HEK293 (cell line): Measurements from ENCODE around the gene VPS51.
A peak's percentile ranks its signal among the peaks of the same experiment; 100 is the strongest.

Experiments used
- CTCF ChIA-PET: fragments of 350-600 bp; formaldehyde crosslinking; extraction: SDS; loops from one replicate; lab custom pipeline; 2021; ENCODE audit warnings: antibody characterized with exemption; lab: Yijun Ruan, JAX
- POLR2A ChIA-PET: fragments of 300-600 bp; formaldehyde crosslinking; extraction: SDS; loops from one replicate; lab custom pipeline; 2020; ENCODE audit warnings: antibody characterized with exemption, inconsistent platforms; lab: Yijun Ruan, JAX
- H3K27ac ChIP-seq: fragments of 200-500 bp; sonication (Bioruptor generic); 2 replicates; pipeline ENCODE4 v1.5.1; 2014; ENCODE audit warnings: low read depth, low read length, control low read depth, inconsistent platforms; ENCODE audit errors: extremely low read depth
- H3K36me3 ChIP-seq, 2 experiments: fragments of 200-500 bp in 1 of 2; sonication (Bioruptor generic) in 1 of 2; 1 replicate in 1 of 2; 2 replicates in 1 of 2; pipeline ENCODE4 v1.5.1; 2014 to 2017; ENCODE audit warnings: inconsistent platforms in 2 of 2, low read length in 2 of 2; ENCODE audit not compliant: control insufficient read depth in 2 of 2, insufficient read depth in 1 of 2
- H3K4me1 ChIP-seq: fragments of 200-500 bp; sonication (Bioruptor generic); 2 replicates; pipeline ENCODE4 v1.5.1; 2014; ENCODE audit warnings: mild to moderate bottlenecking, low read length, inconsistent platforms; ENCODE audit not compliant: control insufficient read depth, insufficient read depth
- H3K4me3 ChIP-seq: 2 replicates; pipeline ENCODE4 v1.5.1; 2011; ENCODE audit warnings: low read depth, mild to moderate bottlenecking, control low read depth, low read length, moderate library complexity
- H3K9me3 ChIP-seq: fragments of 200-500 bp; sonication (Bioruptor generic); 2 replicates; pipeline ENCODE4 v1.5.1; 2014; ENCODE audit warnings: low read depth, low read length, inconsistent platforms; ENCODE audit not compliant: control insufficient read depth, insufficient read depth
- BCL11B ChIP-seq: fragments of 450-650 bp; formaldehyde crosslinking; IDR thresholded peaks from 2 replicates; pipeline ENCODE4 v1.5.1; 2016; ENCODE audit warnings: low read depth, missing biosample characterization, missing genetic modification characterization
- IKZF3 ChIP-seq: fragments of 450-650 bp; IDR thresholded peaks from 2 replicates; pipeline ENCODE4 v1.5.0; 2018; ENCODE audit warnings: missing biosample characterization, mild to moderate bottlenecking, missing genetic modification characterization, moderate library complexity
- KLF8 ChIP-seq: fragments of 450-650 bp; formaldehyde crosslinking; IDR thresholded peaks from 2 replicates; pipeline ENCODE4 v1.5.1; 2016; ENCODE audit warnings: missing biosample characterization, missing genetic modification characterization
- SCRT1 ChIP-seq: fragments of 450-650 bp; formaldehyde crosslinking; IDR thresholded peaks from 2 replicates; pipeline ENCODE4 v1.5.1; 2016; ENCODE audit warnings: missing biosample characterization, missing genetic modification characterization, borderline replicate concordance
- SCRT2 ChIP-seq: fragments of 450-650 bp; formaldehyde crosslinking; IDR thresholded peaks from 2 replicates; pipeline ENCODE4 v1.5.1; 2016; ENCODE audit warnings: missing biosample characterization, missing genetic modification characterization
- YY1 ChIP-seq: fragments of 450-650 bp; formaldehyde crosslinking; IDR thresholded peaks from 2 replicates; pipeline ENCODE4 v1.5.1; 2018; ENCODE audit warnings: missing biosample characterization, missing genetic modification characterization
- ZNF521 ChIP-seq: fragments of 450-650 bp; formaldehyde crosslinking; IDR thresholded peaks from 2 replicates; pipeline ENCODE4 v1.5.1; 2017; ENCODE audit warnings: missing biosample characterization, mild to moderate bottlenecking, missing genetic modification characterization
- ZNF571 ChIP-seq: fragments of 450-650 bp; formaldehyde crosslinking; IDR thresholded peaks from 2 replicates; pipeline ENCODE4 v1.5.0; 2017; ENCODE audit warnings: missing biosample characterization, missing genetic modification characterization
- ZNF610 ChIP-seq: fragments of 450-650 bp; formaldehyde crosslinking; IDR thresholded peaks from 2 replicates; pipeline ENCODE4 v1.5.1; 2016; ENCODE audit warnings: missing biosample characterization, missing genetic modification characterization, borderline replicate concordance
- ZNF623 ChIP-seq: fragments of 450-650 bp; formaldehyde crosslinking; IDR thresholded peaks from 2 replicates; pipeline ENCODE4 v1.5.1; 2016; ENCODE audit warnings: missing biosample characterization, missing genetic modification characterization
- ZSCAN30 ChIP-seq: fragments of 450-650 bp; IDR thresholded peaks from 2 replicates; pipeline ENCODE4 v1.5.1; 2018; ENCODE audit warnings: missing biosample characterization, mild to moderate bottlenecking, missing genetic modification characterization, moderate library complexity
- TF ChIP-seq, protein P1 (sequence below): fragments of 450-650 bp; formaldehyde crosslinking; IDR thresholded peaks from 2 replicates; pipeline ENCODE4 v1.5.1; 2016; ENCODE audit warnings: missing biosample characterization, missing genetic modification characterization
- TF ChIP-seq, protein P2 (sequence below): fragments of 450-650 bp; formaldehyde crosslinking; IDR thresholded peaks from 2 replicates; pipeline ENCODE4 v1.5.1; 2016; ENCODE audit warnings: missing biosample characterization, missing genetic modification characterization
- TF ChIP-seq, protein P3 (sequence below): fragments of 450-650 bp; formaldehyde crosslinking; IDR thresholded peaks from 2 replicates; pipeline ENCODE4 v1.5.1; 2017; ENCODE audit warnings: missing biosample characterization, missing genetic modification characterization
- TF ChIP-seq, protein P4 (sequence below): fragments of 450-650 bp; formaldehyde crosslinking; IDR thresholded peaks from 2 replicates; pipeline ENCODE4 v1.5.1; 2016; ENCODE audit warnings: missing biosample characterization, missing genetic modification characterization
- TF ChIP-seq, protein P5 (sequence below): fragments of 450-650 bp; formaldehyde crosslinking; IDR thresholded peaks from 2 replicates; pipeline ENCODE4 v1.5.1; 2016; ENCODE audit warnings: missing biosample characterization, missing genetic modification characterization
- TF ChIP-seq, protein P6 (sequence below): fragments of 450-650 bp; formaldehyde crosslinking; IDR thresholded peaks from 2 replicates; pipeline ENCODE4 v1.5.1; 2016; ENCODE audit warnings: missing biosample characterization, missing genetic modification characterization
- TF ChIP-seq, protein P7 (sequence below): fragments of 450-650 bp; formaldehyde crosslinking; IDR thresholded peaks from 2 replicates; pipeline ENCODE4 v1.5.1; 2016; ENCODE audit warnings: missing biosample characterization, missing genetic modification characterization, borderline replicate concordance

The VPS51 gene

DNA sequence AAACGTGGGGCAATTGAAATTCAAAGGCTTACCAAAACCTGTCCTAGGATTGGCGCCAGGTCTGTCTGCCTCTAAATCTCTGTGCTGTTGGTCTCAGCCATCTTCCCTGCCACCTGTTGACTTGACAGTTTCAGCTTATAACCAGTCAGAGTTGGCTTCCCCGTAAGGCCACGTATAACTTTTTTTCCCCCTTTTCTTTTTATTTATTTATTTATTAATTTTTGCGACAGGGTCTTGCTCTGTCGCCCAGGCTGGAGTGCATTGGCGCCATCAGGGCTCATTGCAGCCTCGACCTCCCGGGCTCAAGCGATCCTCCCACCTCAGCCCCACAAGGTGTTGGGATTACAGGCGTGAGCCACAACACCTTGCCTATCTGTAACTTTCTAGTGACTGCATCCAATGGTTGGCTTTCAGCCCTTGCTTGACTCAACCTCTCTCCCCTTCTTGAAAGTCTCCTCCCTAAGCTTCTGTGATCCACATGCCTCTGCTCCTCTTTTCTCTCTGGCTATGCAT is 39.7 kb downstream of the VPS51 start:
- H3K4me1 ChIP-seq = no peaks in the 10 kb centered on the region; the same call in 1 of the 2 replicates
- H3K9me3 ChIP-seq = no peaks in the 10 kb centered on the region
- peaks cover 0 to 25% of the 10 kb centered on the region in 2 experiments; a peak in 1 of 3 replicates for H3K36me3 ChIP-seq
- no peak overlapping the region for H3K4me3 ChIP-seq
- CTCF ChIA-PET = interaction anchor here (0.5 to 2.3 kb wide), 10 partner anchors 8 to 1163 kb away, joined by 3 to 7 read pairs (median 3); partner anchors contain the start of genes ARL2 and CAPN1
- peak overlapping the region; percentile 83 for H3K27ac ChIP-seq
- POLR2A ChIA-PET = interaction anchor here (0.5 to 4.5 kb wide), 18 partner anchors 9 to 363 kb away, joined by 3 to 57 read pairs (median 6); partner anchors contain the start of genes ARL2, CAPN1, FAU and MALAT1
- TF ChIP-seq ZNF521 (tag by site-specific recombination) (no peak), ZSCAN30 (no peak), ZNF571 (tag by site-specific recombination) (no peak), SCRT1 (tag by site-specific recombination) (peak; percentile 89), BCL11B (tag by site-specific recombination) (no peak), SCRT2 (tag by site-specific recombination) (peak; percentile 95)

DNA sequence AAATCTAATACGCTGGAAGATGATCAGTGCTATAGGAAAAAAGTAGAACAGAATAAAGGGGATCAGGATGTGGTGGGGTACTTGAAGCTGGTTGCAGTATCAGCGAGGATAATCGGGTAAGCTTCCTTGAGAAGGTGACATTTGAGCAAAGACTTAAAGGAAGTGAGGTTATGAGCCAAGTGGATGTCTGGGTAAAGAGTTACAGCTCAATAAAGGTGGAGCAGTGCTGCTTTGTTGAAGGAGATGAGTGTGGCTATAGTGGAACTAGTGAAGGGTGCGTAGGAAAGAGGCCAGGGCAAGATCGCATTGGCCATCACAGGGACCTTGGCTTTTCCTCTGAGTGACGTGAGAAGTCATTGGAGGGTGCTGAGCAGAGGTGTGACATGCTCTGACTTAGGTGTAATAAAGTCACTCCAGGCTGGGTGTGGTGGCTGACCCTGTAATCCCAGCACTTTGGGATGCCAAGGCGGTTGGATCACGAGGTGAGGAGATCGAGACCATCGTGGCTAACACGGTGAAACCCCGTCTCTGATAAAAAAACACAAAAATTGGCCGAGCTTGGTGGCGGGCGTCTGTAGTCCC is 40.6 kb downstream of the VPS51 start:
- no peak overlapping the region for H3K4me3 ChIP-seq
- POLR2A ChIA-PET = interaction anchor here (0.6 to 4.5 kb wide), 4 partner anchors 12 to 24 kb away, joined by 3 to 57 read pairs (median 9); partner anchors contain the start of genes FAU, MRPL49 and ZNHIT2
- peaks cover 0 to 15% of the 10 kb centered on the region in 2 experiments; a peak in 1 of 3 replicates for H3K36me3 ChIP-seq
- no peaks in the 10 kb centered on the region for H3K9me3 ChIP-seq
- CTCF ChIA-PET = interaction anchor here (0.5 to 1.5 kb wide), 6 partner anchors 13 to 117 kb away, joined by 3 to 7 read pairs (median 3); no protein-coding TSS in a partner anchor
- H3K4me1 ChIP-seq = no peaks in the 10 kb centered on the region; the same call in 1 of the 2 replicates
- H3K27ac ChIP-seq = no peak overlapping the region
- TF ChIP-seq IKZF3 (no peak), YY1 (tag by site-specific recombination) (no peak), ZNF623 (tag by site-specific recombination) (no peak), ZNF610 (tag by site-specific recombination) (no peak), KLF8 (tag by site-specific recombination) (no peak)
- TF ChIP-seq, protein P1, sequence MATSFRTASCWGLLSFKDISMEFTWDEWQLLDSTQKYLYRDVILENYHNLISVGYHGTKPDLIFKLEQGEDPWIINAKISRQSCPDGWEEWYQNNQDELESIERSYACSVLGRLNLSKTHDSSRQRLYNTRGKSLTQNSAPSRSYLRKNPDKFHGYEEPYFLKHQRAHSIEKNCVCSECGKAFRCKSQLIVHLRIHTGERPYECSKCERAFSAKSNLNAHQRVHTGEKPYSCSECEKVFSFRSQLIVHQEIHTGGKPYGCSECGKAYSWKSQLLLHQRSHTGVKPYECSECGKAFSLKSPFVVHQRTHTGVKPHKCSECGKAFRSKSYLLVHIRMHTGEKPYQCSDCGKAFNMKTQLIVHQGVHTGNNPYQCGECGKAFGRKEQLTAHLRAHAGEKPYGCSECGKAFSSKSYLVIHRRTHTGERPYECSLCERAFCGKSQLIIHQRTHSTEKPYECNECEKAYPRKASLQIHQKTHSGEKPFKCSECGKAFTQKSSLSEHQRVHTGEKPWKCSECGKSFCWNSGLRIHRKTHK (tag by site-specific recombination) = no peak
- TF ChIP-seq, protein P2, sequence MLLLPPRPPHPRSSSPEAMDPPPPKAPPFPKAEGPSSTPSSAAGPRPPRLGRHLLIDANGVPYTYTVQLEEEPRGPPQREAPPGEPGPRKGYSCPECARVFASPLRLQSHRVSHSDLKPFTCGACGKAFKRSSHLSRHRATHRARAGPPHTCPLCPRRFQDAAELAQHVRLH = no peak
- TF ChIP-seq, protein P3, sequence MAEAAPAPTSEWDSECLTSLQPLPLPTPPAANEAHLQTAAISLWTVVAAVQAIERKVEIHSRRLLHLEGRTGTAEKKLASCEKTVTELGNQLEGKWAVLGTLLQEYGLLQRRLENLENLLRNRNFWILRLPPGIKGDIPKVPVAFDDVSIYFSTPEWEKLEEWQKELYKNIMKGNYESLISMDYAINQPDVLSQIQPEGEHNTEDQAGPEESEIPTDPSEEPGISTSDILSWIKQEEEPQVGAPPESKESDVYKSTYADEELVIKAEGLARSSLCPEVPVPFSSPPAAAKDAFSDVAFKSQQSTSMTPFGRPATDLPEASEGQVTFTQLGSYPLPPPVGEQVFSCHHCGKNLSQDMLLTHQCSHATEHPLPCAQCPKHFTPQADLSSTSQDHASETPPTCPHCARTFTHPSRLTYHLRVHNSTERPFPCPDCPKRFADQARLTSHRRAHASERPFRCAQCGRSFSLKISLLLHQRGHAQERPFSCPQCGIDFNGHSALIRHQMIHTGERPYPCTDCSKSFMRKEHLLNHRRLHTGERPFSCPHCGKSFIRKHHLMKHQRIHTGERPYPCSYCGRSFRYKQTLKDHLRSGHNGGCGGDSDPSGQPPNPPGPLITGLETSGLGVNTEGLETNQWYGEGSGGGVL (tag by site-specific recombination) = no peak
- TF ChIP-seq, protein P4, sequence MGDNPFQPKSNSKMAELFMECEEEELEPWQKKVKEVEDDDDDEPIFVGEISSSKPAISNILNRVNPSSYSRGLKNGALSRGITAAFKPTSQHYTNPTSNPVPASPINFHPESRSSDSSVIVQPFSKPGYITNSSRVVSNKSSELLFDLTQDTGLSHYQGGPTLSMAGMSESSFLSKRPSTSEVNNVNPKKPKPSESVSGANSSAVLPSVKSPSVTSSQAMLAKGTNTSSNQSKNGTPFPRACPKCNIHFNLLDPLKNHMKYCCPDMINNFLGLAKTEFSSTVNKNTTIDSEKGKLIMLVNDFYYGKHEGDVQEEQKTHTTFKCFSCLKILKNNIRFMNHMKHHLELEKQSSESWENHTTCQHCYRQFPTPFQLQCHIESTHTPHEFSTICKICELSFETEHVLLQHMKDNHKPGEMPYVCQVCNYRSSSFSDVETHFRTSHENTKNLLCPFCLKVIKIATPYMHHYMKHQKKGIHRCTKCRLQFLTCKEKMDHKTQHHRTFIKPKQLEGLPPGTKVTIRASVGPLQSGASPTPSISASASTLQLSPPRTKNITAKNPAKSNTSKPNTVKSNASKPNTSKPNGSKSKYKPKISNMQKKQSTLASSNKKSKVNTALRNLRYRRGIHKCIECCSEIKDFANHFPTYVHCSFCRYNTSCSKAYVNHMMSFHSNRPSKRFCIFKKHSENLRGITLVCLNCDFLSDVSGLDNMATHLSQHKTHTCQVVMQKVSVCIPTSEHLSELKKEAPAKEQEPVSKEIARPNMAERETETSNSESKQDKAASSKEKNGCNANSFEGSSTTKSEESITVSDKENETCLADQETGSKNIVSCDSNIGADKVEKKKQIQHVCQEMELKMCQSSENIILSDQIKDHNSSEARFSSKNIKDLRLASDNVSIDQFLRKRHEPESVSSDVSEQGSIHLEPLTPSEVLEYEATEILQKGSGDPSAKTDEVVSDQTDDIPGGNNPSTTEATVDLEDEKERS = no peak
- TF ChIP-seq, protein P5, sequence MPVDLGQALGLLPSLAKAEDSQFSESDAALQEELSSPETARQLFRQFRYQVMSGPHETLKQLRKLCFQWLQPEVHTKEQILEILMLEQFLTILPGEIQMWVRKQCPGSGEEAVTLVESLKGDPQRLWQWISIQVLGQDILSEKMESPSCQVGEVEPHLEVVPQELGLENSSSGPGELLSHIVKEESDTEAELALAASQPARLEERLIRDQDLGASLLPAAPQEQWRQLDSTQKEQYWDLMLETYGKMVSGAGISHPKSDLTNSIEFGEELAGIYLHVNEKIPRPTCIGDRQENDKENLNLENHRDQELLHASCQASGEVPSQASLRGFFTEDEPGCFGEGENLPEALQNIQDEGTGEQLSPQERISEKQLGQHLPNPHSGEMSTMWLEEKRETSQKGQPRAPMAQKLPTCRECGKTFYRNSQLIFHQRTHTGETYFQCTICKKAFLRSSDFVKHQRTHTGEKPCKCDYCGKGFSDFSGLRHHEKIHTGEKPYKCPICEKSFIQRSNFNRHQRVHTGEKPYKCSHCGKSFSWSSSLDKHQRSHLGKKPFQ (tag by site-specific recombination) = no peak
- TF ChIP-seq, protein P6, sequence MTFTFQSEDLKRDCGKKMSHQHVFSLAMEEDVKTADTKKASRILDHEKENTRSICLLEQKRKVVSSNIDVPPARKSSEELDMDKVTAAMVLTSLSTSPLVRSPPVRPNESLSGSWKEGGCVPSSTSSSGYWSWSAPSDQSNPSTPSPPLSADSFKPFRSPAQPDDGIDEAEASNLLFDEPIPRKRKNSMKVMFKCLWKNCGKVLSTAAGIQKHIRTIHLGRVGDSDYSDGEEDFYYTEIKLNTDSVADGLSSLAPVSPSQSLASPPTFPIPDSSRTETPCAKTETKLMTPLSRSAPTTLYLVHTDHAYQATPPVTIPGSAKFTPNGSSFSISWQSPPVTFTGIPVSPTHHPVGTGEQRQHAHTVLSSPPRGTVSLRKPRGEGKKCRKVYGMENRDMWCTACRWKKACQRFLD (tag by site-specific recombination) = no peak
- TF ChIP-seq, protein P7, sequence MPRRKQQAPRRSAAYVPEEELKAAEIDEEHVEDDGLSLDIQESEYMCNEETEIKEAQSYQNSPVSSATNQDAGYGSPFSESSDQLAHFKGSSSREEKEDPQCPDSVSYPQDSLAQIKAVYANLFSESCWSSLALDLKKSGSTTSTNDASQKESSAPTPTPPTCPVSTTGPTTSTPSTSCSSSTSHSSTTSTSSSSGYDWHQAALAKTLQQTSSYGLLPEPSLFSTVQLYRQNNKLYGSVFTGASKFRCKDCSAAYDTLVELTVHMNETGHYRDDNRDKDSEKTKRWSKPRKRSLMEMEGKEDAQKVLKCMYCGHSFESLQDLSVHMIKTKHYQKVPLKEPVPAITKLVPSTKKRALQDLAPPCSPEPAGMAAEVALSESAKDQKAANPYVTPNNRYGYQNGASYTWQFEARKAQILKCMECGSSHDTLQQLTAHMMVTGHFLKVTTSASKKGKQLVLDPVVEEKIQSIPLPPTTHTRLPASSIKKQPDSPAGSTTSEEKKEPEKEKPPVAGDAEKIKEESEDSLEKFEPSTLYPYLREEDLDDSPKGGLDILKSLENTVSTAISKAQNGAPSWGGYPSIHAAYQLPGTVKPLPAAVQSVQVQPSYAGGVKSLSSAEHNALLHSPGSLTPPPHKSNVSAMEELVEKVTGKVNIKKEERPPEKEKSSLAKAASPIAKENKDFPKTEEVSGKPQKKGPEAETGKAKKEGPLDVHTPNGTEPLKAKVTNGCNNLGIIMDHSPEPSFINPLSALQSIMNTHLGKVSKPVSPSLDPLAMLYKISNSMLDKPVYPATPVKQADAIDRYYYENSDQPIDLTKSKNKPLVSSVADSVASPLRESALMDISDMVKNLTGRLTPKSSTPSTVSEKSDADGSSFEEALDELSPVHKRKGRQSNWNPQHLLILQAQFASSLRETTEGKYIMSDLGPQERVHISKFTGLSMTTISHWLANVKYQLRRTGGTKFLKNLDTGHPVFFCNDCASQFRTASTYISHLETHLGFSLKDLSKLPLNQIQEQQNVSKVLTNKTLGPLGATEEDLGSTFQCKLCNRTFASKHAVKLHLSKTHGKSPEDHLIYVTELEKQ = no peak
